Adrenal gland (tissue), 5 donors: Measurements from ENCODE around the gene PPP1R9B.

Experiments
- CTCF ChIP-seq, 6 experiments: fragments of 450-650 bp in 4 of 6; fragments of 200-600 bp in 2 of 6; sonication (generic) in 1 of 6; IDR thresholded peaks; 1 replicate in 5 of 6; 2 replicates in 1 of 6; pipeline versions ENCODE4 v1.5.1 to v1.8.0; 2016 to 2021; ENCODE audit warnings: antibody characterized with exemption in 6 of 6, mild to moderate bottlenecking in 2 of 6, moderate library complexity in 1 of 6
- POLR2A ChIP-seq, 2 donors: fragments of 450-650 bp; IDR thresholded peaks; one replicate each; pipeline ENCODE4 v1.6.1; 2017; ENCODE audit warnings: antibody characterized with exemption in 2 of 2, mild to moderate bottlenecking in 2 of 2, moderate library complexity in 1 of 2
- donor health status: DM: no; HTN: no; CAD: no.

GRCh38 chr17:50173335-50173941 lies 23.0 kb upstream of the PPP1R9B start:
- no peak for TF ChIP-seq CTCF (IDR thresholded peaks at IDR 0.05)
- TF ChIP-seq POLR2A (IDR thresholded peaks at IDR 0.05), result no peak
